ENCODE results near the gene AARSD1. TPM values are rescaled to one million over a fixed set of nuclear protein-coding genes. Genes with fewer than 3 reads are reported as not detected.
"Not testable (repeated sequence)": the region's sequence is repeated elsewhere in the genome, so short reads cannot be mapped to it uniquely, and the experiment has no call there.

The AARSD1 gene
- total RNA-seq, 1 donor from 2014 or later, result 24.7 TPM

DNA sequence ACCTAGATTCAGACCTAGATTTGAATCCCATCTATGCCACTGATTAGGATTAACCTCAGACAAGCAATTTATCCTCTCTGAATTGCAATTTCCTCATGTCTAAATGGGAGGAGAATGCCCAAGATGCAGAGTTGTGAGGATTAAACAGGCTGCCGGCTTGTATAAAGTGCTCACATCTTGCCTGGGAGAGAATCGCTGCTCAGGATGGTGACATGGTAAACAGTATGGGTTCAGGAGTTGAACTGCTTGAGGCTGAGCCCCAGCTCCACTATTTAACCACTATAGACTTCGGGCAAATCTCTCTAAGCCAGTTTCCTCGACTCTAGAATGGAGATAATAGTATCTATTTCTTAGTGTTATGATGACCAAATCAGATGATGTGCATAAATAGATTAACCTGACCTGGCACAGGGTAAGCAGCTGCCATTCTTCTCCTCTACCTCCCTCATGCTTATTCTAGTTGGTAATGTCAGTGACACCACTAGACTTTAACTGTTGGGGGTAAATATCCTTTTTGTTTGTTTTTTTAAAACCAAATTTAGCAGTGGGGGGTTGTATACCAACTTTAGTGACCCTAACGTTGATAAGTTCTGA is 33.2 kb upstream of the AARSD1 start:
- Histone ChIP-seq H3K27me3 (ENCODE audit: control insufficient read depth, insufficient read depth, low read length) (no peaks in the 10 kb centered on the region), H3K36me3 (ENCODE audit: control insufficient read depth, insufficient read depth, low read length) (peaks cover 24% of the 10 kb centered on the region), H3K4me3 (ENCODE audit: low read depth, low read length) (peak overlapping the region; percentile 11)
- DNase-seq (ENCODE audit: low read depth), result no peak
- no peak for FAIRE-seq
- TF ChIP-seq, protein P1, sequence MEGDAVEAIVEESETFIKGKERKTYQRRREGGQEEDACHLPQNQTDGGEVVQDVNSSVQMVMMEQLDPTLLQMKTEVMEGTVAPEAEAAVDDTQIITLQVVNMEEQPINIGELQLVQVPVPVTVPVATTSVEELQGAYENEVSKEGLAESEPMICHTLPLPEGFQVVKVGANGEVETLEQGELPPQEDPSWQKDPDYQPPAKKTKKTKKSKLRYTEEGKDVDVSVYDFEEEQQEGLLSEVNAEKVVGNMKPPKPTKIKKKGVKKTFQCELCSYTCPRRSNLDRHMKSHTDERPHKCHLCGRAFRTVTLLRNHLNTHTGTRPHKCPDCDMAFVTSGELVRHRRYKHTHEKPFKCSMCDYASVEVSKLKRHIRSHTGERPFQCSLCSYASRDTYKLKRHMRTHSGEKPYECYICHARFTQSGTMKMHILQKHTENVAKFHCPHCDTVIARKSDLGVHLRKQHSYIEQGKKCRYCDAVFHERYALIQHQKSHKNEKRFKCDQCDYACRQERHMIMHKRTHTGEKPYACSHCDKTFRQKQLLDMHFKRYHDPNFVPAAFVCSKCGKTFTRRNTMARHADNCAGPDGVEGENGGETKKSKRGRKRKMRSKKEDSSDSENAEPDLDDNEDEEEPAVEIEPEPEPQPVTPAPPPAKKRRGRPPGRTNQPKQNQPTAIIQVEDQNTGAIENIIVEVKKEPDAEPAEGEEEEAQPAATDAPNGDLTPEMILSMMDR (IDR thresholded peaks at IDR 0.05; ENCODE audit: insufficient read depth, low read length, severe bottlenecking), result no peak

DNA sequence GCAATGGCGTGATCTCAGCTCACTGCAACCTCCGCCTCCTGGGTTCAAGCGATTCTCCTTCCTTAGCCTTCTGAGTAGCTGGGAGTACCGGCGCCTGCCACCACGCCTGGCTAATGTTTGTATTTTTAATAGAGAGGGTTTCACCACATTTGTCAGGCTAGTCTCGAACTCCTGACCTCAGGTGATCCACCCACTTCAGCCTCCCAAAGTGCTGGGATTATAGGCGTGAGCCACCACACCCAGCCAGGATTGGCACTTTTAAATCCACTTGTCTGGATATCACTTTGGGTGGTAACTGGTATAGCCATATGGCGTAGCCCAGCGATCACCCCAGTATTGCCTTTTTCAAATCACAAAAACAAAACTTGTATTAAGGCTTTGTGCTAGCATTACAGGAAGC is 29.7 kb upstream of the AARSD1 start:
- not testable (repeated sequence) for H3K27me3 ChIP-seq (ENCODE audit: control insufficient read depth, insufficient read depth, low read length); DNase-seq (ENCODE audit: low read depth); H3K4me3 ChIP-seq (ENCODE audit: low read depth, low read length); FAIRE-seq
- H3K36me3 ChIP-seq (ENCODE audit: control insufficient read depth, insufficient read depth, low read length), result peaks cover 20% of the 10 kb centered on the region

DNA sequence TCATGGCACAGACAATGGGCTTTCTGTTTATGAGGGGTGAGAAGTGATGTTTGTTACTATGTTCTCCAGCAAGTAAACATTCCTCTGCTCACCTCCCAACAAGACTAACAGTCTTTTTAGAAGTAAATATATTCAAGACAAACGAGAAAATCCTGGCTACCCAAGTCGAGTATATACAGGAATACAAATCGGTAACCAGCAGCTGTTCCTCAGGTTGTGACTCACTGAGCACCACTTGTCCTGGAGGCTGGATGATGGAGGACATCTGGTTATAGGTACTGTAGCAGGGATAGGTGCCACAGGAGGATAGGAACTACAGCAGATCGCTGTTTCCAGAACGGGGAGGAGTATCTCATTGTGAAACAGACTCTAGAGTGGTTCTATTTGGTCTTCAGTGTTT is 28.6 kb upstream of the AARSD1 start:
- H3K36me3 ChIP-seq (ENCODE audit: control insufficient read depth, insufficient read depth, low read length), result peaks cover 18% of the 10 kb centered on the region
- H3K4me3 ChIP-seq (ENCODE audit: low read depth, low read length), result no peak overlapping the region
- FAIRE-seq, result no peak
- DNase-seq (ENCODE audit: low read depth), result no peak
- no peaks in the 10 kb centered on the region for H3K27me3 ChIP-seq (ENCODE audit: control insufficient read depth, insufficient read depth, low read length)
- TF ChIP-seq, protein P1 (IDR thresholded peaks at IDR 0.05; ENCODE audit: insufficient read depth, low read length, severe bottlenecking), result no peak

DNA sequence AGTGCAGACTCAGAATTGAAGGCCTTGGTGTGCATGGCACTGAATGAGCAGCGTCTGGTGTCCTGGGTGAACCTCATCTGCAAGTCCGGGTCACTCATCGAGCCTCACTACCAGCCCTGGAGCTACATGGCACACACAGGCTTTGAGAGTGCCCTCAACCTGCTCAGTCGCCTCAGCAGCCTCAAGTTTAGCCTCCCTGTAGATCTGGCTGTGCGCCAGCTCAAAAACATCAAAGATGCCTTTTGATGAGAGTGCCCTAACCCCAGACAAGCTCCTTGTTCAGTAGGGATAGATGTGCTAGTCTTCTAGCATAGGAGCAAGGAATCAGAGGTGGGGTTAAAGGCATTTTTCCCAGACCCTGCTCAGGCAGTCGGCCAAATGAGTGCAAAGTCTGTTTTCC is 27.2 kb upstream of the AARSD1 start:
- FAIRE-seq (no peak), DNase-seq (ENCODE audit: low read depth) (no peak)
- TF ChIP-seq, protein P1 (IDR thresholded peaks at IDR 0.05; ENCODE audit: insufficient read depth, low read length, severe bottlenecking), result no peak
- Histone ChIP-seq H3K27me3 (ENCODE audit: control insufficient read depth, insufficient read depth, low read length) (no peaks in the 10 kb centered on the region), H3K4me3 (ENCODE audit: low read depth, low read length) (no peak overlapping the region), H3K36me3 (ENCODE audit: control insufficient read depth, insufficient read depth, low read length) (peaks cover 23% of the 10 kb centered on the region)

DNA sequence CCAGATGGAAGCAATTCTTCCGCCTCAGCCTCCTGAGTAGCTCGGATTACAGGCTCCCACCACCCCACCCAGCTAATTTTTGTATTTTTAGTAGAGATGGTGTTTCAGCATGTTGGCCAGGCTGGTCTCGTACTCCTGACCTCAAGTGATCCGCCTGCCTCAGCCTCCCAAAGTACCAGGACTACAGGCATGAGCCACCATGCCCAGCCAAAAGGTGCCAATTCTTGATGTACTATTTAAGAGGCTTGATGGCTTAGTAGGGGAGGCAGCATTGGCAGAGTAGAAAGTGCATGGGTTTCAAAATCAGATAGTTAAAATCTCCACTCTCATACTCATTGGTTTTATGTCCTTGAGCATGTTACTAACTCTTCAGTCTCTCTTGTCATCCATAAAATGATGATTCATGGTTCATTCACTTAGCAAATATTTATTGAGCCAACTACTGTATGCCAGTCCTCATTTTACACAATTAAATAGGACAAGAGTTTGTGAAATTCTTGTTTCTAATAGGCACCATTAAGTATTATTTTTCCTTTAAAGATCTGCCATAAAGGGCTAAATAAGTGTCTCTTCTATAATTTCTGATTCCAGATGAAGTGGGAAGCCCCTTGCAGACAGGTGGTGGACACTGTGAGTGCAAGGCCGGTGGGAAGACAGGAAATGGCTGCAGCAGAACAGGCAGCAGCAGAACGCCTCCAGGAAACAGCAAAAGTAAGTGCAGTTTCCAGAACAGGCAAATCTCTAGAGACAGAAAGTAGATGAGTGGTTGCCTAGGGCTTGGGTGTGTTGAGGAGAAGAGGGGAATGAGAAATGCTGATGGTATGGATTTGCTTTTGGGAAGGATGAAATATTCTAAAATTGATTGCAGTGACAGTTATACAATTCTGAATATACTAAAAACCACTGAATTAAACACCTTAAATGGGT is 25.7 kb upstream of the AARSD1 start:
- DNase-seq (ENCODE audit: low read depth) (peak; percentile 90), FAIRE-seq (no peak)
- Histone ChIP-seq H3K4me3 (ENCODE audit: low read depth, low read length) (no peak overlapping the region), H3K27me3 (ENCODE audit: control insufficient read depth, insufficient read depth, low read length) (no peaks in the 10 kb centered on the region), H3K36me3 (ENCODE audit: control insufficient read depth, insufficient read depth, low read length) (peaks cover 23% of the 10 kb centered on the region)
- TF ChIP-seq, protein P1 (IDR thresholded peaks at IDR 0.05; ENCODE audit: insufficient read depth, low read length, severe bottlenecking), result no peak

DNA sequence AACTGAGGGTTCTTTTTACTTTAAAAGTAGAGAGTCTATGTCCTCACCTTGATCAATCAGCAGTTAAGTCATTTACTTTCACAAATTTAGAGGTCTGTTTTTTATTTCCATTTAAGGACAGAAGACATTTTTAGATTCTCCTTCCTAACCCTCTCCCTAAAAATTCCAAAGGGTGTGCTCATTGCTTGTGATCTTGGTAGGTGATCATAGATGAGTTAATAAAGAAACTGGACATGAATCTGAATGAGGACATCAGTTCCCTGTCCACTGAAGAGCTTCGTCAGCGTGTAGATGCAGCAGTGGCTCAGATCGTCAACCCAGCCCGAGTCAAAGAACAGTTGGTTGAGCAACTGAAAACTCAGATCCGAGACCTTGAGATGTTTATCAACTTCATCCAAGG is 24.9 kb upstream of the AARSD1 start:
- no peak for FAIRE-seq
- no peak overlapping the region for H3K4me3 ChIP-seq (ENCODE audit: low read depth, low read length)
- H3K27me3 ChIP-seq (ENCODE audit: control insufficient read depth, insufficient read depth, low read length), result no peaks in the 10 kb centered on the region
- H3K36me3 ChIP-seq (ENCODE audit: control insufficient read depth, insufficient read depth, low read length), result peaks cover 23% of the 10 kb centered on the region
- DNase-seq (ENCODE audit: low read depth), result peak; percentile 21
- TF ChIP-seq, protein P1 (IDR thresholded peaks at IDR 0.05; ENCODE audit: insufficient read depth, low read length, severe bottlenecking), result no peak
